Neural cell (in vitro differentiated cells): Measurements from ENCODE around the gene ITGA11.

ENCODE experiments used
- CTCF ChIP-seq: fragments of 450-650 bp; IDR thresholded peaks from 2 replicates; pipeline ENCODE4 v1.5.1; 2014; ENCODE audit warnings: antibody characterized with exemption, mild to moderate bottlenecking, moderate library complexity; ENCODE audit not compliant: poor library complexity, severe bottlenecking
- EP300 ChIP-seq: fragments of 450-650 bp; conservative IDR thresholded peaks from 2 replicates; pipeline ENCODE4 v1.6.1; 2014; ENCODE audit warnings: antibody characterized with exemption, mild to moderate bottlenecking, moderate library complexity; ENCODE audit not compliant: poor library complexity, severe bottlenecking
- EZH2 ChIP-seq: fragments of 200-600, 300-800 bp; shearing (Covaris generic), sonication (generic); IDR thresholded peaks from 2 replicates; pipeline ENCODE4 v1.6.1; 2014; ENCODE audit warnings: antibody characterized with exemption, low read length, borderline replicate concordance, mild to moderate bottlenecking; ENCODE audit not compliant: insufficient read depth, poor library complexity, severe bottlenecking
- POLR2AphosphoS5 ChIP-seq: IDR thresholded peaks from 2 replicates; pipeline ENCODE4 v1.6.1; 2012
- RAD21 ChIP-seq: fragments of 450-650 bp; conservative IDR thresholded peaks from 2 replicates; pipeline ENCODE4 v1.6.1; 2014; ENCODE audit warnings: antibody characterized with exemption, mild to moderate bottlenecking, moderate library complexity
- SMC3 ChIP-seq: fragments of 450-650 bp; conservative IDR thresholded peaks from 2 replicates; pipeline ENCODE4 v1.6.1; 2014; ENCODE audit warnings: antibody characterized with exemption, mild to moderate bottlenecking, moderate library complexity; ENCODE audit not compliant: poor library complexity

GRCh38 chr15:68421798-68422402 lies 10.1 kb downstream of the ITGA11 start:
- TF ChIP-seq CTCF (no peak), EZH2 (no peak), EP300 (no peak), SMC3 (no peak), POLR2AphosphoS5 (no peak), RAD21 (no peak)
